H1 (cell line): ENCODE data around the gene PROK1. TPM values are rescaled to one million over a fixed set of nuclear protein-coding genes. Genes with fewer than 3 reads are reported as not detected.

ENCODE experiments used
- CHD2 ChIP-seq: IDR thresholded peaks from 2 replicates; pipeline ENCODE4 v1.6.1; 2012; ENCODE audit warnings: low read length, improper control_type of control experiment
- KDM4A ChIP-seq: IDR thresholded peaks from one replicate; pipeline ENCODE4 v1.7.1; 2012; ENCODE audit warnings: low read depth, mild to moderate bottlenecking, moderate library complexity, low read length, inconsistent platforms; ENCODE audit not compliant: severe bottlenecking
- KDM5A ChIP-seq: fragments of 200-600 bp; IDR thresholded peaks from 2 replicates; pipeline ENCODE4 v1.7.1; 2012; ENCODE audit warnings: mild to moderate bottlenecking, low read length, inconsistent platforms, mixed read lengths
- SIN3A ChIP-seq, 2 experiments: IDR thresholded peaks in 1 of 2; conservative IDR thresholded peaks in 1 of 2; 2 replicates each; pipeline ENCODE4 v1.6.1; 2011 to 2012; ENCODE audit warnings: low read length in 2 of 2, improper control_type of control experiment in 1 of 2, low read depth in 1 of 2, mild to moderate bottlenecking in 1 of 2
- polyA plus RNA-seq, 7 experiments: library from polyadenylated mRNA; depleted of rRNA in 3 of 7; stranded (reverse) in 5 of 7; unstranded in 2 of 7; fragments of >200 nt in 5 of 7; fragments of 200-250 nt in 2 of 7; gene quantifications; 1 replicate in 5 of 7; 2 replicates in 1 of 7; 4 replicates in 1 of 7; pipeline versions ENCODE4 v1.2.1 to v1.2.3, GENCODE V29; 2011 to 2013; ENCODE audit warnings: missing spikeins in 2 of 7, mixed read lengths in 2 of 7
- total RNA-seq: library from RNA; stranded (reverse); fragmentation: NEBNext Ultra II Directional; extraction: Animal tissue kit (Norgen Biotek cat#: 25700); gene quantifications from 2 replicates; pipeline ENCODE4 v1.2.1, GENCODE V29; 2021
- TF ChIP-seq, protein P1 (sequence below), 3 experiments: IDR thresholded peaks; 1 replicate in 2 of 3; 2 replicates in 1 of 3; pipeline versions ENCODE4 v1.5.1 to v1.6.1; 2011; ENCODE audit warnings: low read length in 3 of 3, mild to moderate bottlenecking in 3 of 3, inconsistent platforms in 2 of 3, low read depth in 1 of 3, moderate library complexity in 1 of 3; ENCODE audit not compliant: insufficient read depth in 1 of 3; ENCODE audit errors: control extremely low read depth in 1 of 3
- TF ChIP-seq, protein P2 (sequence below): IDR thresholded peaks from 2 replicates; pipeline ENCODE4 v1.6.1; 2012; ENCODE audit warnings: inconsistent platforms

PROK1 gene
- total and polyA plus RNA-seq, 2 of the 8 experiments (the other 6 are each of a cell fraction or from before 2014, with no cell fraction given) = 0.12 TPM; not detected in 1

DNA sequence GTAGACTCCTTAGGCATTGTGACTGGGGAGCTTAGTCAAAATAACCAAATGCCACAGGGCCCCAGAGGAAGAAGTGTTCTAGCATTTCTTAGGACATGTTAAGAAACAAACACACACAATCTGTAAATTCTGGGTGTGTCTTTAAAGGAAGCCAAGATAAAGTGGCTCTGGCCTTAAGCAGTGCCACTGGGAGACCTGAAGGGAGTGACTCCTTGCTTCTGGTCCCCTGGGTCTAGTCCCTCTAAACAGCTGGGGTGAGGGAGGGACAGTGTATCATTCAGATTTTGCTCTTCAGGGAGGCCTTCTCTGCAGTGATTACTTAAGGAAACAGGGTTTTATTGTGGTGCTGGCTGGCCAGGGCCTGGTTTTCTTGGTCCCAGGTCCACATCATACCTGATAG is 9.1 kb upstream of the PROK1 start (continued):
- TF ChIP-seq, protein P1, sequence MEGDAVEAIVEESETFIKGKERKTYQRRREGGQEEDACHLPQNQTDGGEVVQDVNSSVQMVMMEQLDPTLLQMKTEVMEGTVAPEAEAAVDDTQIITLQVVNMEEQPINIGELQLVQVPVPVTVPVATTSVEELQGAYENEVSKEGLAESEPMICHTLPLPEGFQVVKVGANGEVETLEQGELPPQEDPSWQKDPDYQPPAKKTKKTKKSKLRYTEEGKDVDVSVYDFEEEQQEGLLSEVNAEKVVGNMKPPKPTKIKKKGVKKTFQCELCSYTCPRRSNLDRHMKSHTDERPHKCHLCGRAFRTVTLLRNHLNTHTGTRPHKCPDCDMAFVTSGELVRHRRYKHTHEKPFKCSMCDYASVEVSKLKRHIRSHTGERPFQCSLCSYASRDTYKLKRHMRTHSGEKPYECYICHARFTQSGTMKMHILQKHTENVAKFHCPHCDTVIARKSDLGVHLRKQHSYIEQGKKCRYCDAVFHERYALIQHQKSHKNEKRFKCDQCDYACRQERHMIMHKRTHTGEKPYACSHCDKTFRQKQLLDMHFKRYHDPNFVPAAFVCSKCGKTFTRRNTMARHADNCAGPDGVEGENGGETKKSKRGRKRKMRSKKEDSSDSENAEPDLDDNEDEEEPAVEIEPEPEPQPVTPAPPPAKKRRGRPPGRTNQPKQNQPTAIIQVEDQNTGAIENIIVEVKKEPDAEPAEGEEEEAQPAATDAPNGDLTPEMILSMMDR (IDR thresholded peaks at IDR 0.05; ENCODE audit: control extremely low read depth in 1 of 3, insufficient read depth in 1 of 3, low read depth in 1 of 3, low read length in 3 of 3) = no peak
- TF ChIP-seq, protein P2, sequence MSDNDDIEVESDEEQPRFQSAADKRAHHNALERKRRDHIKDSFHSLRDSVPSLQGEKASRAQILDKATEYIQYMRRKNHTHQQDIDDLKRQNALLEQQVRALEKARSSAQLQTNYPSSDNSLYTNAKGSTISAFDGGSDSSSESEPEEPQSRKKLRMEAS = no peak
- TF ChIP-seq KDM4A (no peak), KDM5A (no peak), CHD2 (no peak), SIN3A (conservative IDR thresholded peaks at IDR 0.05 in 1 of 2, IDR thresholded peaks at IDR 0.05 in 1 of 2; ENCODE audit: low read depth in 1 of 2, low read length in 2 of 2) (no peak)
- TF ChIP-seq, all 59 proteins: peak for 0
